Dermis blood vessel endothelial cell (primary cell): ENCODE results near the gene OR2Z1. TPM values are rescaled to one million over a fixed set of nuclear protein-coding genes. Genes with fewer than 3 reads are reported as not detected.

ENCODE experiments used
- DNase-seq: peaks from one replicate; pipeline ENCODE4 v3.0.0; 2010
- total RNA-seq: library from RNA; depleted of rRNA; stranded (reverse); fragments of >200 nt; gene quantifications from 2 replicates; pipeline ENCODE4 v1.2.3, GENCODE V29; 2014

Gene OR2Z1
- not detected in 2 replicates for total RNA-seq

- no peak for DNase-seq
Measured at GRCh38 chr19:8721334-8721733, at the start of gene OR2Z1. Gene OR2Z1, plus strand, starts transcription at chr19:8721634. Its CDS starts 9,395 bp downstream, at chr19:8731029.

DNA sequence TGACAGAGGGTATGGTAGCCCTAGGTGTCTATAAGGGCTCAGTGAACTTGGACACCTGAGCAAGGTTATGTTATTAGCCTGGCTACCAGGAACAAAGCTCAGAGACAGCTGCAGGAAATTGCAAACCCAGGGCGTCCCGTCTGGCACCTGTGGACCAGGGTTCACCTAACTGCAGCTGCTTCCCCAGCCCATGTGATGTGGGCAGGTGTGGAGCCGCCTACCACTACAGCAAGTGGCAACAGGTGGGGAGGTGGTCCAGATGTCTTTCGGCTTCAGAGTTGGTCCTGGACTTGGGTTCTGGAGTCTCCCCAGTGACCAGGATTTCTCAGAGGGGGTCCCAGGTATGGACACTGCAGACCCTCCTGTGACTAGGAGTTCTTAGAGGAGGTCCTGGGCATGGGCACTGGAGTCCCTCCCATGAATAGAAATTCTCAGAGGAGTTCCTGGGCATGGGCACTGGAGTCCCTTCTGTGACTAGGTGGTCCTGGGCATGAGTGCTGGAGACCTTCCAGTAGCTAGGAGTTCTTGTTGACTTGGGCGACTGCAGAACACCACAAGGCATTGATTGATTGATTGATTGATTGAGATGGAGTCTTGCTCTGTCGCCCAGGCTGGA, 48.0 kb upstream of the OR2Z1 start:
- DNase-seq = no peak

DNA sequence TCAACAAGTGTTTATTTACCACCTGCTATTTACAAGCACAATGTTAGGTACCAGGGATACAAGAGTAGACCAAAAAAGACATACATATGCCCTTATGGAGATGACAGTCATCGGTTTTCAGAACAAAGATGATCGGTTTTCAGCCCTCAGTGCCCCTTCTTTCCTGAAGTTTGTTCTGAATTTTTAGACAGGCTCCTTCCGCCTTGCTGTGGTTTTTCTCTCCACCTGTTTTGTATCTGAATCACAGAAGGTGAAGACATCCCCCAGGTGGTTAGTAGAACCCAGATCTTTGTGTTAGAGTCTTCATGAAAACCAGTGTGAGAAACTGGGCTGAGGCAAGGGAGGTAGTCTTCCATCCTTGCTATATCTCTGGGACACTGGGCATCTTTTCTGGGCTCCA, 46.4 kb upstream of the OR2Z1 start:
- no peak for DNase-seq

- DNase-seq = no peak
Measured at GRCh38 chr19:8678244-8678807, 43.1 kb upstream of the OR2Z1 start.

GRCh38 chr19:8680676-8681344, 40.6 kb upstream of the OR2Z1 start:
- DNase-seq = no peak

- no peak for DNase-seq
Measured at GRCh38 chr19:8681345-8682029, 39.9 kb upstream of the OR2Z1 start.

DNA sequence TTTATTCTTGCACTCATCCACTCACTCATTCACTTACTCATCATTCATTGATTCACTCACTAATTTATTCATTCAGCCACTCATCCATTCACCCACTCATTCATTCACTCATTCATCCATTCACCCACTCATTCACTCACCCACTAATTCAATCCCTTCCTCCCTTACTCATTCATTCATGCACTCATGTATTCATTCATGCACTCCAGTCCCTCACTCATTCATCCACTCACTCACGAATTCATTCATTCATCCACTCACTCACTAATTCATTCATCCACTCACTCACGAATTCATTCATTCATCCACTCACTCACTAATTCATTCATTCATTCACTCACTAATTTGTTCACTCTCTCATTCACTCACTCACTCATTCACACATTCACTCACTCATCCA, 39.0 kb upstream of the OR2Z1 start:
- no peak for DNase-seq

GRCh38 chr19:8682931-8683330, 38.5 kb upstream of the OR2Z1 start:
- no peak for DNase-seq

- no peak for DNase-seq
Measured at GRCh38 chr19:8684001-8684902, 37.2 kb upstream of the OR2Z1 start.

- DNase-seq = no peak
Measured at GRCh38 chr19:8686549-8686948, 34.9 kb upstream of the OR2Z1 start.

DNA sequence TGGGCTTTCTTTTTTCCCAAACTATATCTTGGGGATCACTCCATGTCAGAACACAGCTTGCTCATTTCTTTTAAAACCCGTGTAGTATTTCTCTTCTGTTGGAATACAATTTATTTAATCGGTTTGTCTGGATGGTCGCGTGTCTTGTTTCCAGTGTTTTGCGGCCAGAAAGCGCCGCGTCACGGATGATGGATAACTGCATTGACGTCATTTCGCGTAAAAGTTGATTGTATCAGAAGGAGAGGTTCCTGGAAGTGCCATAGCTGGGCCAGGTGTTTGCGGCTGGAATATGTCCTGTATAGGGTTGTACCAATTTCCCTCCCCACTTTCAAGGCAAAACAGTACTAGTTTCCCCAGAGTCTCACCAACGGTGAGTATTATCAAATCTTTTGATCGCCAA, 32.5 kb upstream of the OR2Z1 start:
- DNase-seq = no peak

DNA sequence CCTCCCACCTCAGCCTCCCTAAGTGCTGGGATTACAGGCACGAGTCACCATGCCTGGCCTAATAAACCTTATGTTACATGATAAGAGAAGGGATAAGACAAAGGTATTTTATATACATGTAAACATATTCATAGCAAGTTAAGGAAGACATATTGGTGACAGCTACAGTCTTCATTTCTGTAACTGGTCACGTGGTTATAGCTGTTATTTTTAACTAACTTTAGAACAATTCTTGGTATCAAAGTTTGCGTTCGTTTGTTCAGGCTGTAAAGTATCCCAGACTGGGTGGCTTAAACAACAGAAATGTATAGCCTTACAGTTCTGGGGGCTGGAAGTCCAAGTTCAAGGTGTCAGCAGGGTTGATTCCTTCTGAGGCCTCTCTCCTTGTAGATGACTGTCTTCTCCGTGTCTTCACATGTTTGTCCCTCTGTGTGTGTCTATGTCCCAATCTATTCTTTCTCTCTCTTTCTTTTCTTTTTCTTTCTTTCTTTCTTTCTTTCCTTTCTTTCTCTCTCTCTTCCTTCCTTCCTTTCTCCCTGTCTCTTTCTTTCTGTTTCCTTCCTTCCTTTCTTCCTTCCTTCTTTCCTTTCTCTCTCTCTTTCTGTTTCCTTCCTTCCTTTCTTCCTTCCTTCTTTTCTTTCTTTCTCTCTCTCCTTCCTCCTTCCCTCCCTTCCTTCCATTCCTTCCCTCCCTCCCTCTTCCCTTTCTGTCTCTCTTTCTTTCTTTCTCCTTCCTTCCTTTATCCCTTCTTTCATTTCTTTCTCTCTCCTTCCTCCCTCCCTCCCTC, 30.5 kb upstream of the OR2Z1 start:
- no peak for DNase-seq

- DNase-seq = no peak
Measured at GRCh38 chr19:8695501-8695900, 25.9 kb upstream of the OR2Z1 start.

DNA sequence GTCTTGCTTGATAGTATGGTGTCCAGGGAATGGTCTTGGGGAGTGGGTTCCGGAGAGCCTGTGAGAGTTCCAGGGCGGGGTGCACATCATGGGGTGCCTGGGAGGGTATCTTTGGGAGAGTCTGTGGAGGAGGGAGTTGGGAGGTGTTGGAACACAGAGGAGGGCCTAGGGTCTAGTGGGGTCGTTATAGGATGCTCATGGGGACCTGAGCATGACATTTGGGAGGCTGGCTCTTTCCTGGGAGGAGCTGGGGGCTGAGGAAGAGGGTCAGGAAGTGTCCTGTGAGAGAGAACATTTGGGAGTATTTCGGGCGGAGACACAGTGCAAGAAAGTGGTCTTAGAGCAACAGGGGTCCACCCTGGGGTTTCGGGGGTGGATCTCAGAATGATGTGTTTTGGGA, 25.5 kb upstream of the OR2Z1 start:
- no peak for DNase-seq

- no peak for DNase-seq
Measured at GRCh38 chr19:8696993-8697392, 24.4 kb upstream of the OR2Z1 start.

DNA sequence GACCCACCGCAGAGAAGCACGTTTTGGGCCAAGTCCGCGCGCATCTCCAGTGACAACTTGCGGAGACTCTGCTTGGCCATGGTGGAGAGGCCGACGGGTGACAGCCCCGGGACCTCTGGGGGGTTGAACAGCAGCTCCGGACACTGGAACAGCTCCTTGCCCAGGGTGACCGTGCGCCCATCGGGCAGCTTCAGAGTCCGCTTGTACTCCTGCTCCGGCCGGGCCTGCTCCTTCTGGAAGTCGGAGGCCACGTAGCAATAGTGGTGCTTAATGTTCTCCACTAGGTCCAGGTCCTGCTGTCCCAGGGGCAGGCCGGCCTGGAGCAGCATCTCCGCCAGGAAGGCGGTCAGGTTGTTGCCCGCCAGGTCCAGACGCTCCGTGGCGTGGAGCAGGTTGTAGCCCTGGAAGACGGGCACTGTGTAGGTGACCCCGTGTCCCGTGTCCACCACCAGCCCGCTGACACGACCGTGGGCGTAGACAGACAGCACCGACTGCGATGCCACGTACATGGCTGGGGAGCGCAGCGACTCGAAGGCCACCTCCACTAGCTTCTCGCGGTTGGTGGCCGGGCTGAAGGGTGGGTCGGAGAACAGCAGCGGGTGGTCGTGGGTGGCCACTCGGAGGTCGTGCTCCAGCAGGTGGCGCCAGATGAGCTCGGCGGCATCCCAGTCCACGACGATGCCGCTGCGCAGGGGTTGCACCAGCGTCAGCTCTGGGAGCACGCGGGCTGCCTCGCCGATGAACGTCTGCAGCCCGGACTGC, 23.6 kb upstream of the OR2Z1 start:
- no peak for DNase-seq

DNA sequence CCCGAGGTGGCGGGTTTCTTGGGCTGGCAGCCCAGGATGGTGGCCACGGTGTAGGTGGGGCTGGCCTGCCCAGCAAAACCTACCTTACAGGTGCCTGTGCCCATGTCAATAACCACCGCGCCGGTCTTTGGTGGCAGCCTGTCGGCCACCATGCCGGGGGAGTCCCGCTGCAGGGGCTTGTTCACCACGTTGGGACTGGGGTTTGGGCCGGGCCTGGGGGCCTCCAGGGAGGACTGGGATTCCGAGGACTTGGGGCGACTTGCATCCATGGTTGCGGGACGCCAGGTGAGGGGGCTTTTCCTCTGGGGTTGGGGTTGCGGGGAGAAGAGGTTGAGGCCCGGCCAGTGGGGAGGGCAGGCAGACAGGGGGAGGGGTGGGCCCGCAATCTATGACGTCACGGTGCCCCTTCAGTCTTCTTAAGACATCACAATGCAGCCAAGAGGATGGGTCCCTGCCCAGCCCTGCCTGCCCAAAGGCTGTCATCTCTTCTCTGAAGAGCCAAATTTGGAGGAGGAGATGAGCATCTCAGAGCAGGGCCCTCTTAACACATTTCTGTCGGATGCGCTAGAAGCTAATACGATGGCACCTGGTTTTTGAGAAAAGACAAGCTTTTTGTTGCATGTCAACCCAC, 22.9 kb upstream of the OR2Z1 start, which contains the start of gene ACTL9:
TSS of gene ACTL9 (minus strand) at position 363 of the 631 bp plus-strand sequence. CDS start at position 269, 94 bp downstream.
- DNase-seq = no peak

GRCh38 chr19:8699908-8700307, 21.5 kb upstream of the OR2Z1 start:
- no peak for DNase-seq

GRCh38 chr19:8700956-8701355, 20.5 kb upstream of the OR2Z1 start:
- no peak for DNase-seq

DNA sequence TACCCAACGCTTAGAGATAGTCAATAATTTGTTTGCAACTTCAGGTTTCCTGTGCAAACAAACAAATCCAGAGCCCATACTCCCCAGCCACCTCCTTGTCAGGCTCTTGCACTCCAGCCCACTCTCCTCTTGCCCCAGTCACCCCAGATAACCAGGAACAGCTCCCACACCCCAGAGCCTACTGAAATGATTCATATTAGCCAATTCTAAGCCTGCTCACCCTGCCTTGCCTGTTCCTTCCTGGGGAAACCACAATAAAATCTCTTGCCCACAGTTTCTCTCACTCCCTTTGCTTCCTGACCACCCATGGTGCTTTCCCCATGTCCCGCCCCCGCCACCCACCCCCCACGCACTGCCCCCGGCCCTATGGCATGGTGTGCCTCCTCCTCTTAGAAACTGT, 19.1 kb upstream of the OR2Z1 start:
- no peak for DNase-seq
